A549 (cell line): ENCODE data around the gene SHD.

ENCODE experiments used
- CEBPB ChIP-seq, 2 experiments: fragments of >200 bp in 1 of 2; sonication (Bioruptor Twin) in 1 of 2; formaldehyde crosslinking in 1 of 2; IDR thresholded peaks; 2 replicates each; pipeline ENCODE4 v1.6.1; 2012 to 2016
- CTCF ChIP-seq: fragments of >200 bp; sonication (Bioruptor Twin); formaldehyde crosslinking; IDR thresholded peaks from 3 replicates; pipeline ENCODE4 v1.5.1; 2016
- EP300 ChIP-seq, 2 experiments: fragments of >200 bp; sonication (Bioruptor Twin); formaldehyde crosslinking; IDR thresholded peaks; 2 replicates in 1 of 2; 3 replicates in 1 of 2; pipeline ENCODE4 v1.6.1; 2016 to 2017
- FOXS1 ChIP-seq: fragments of 250-450 bp; sonication (Bioruptor Pico); IDR thresholded peaks from 2 replicates; pipeline ENCODE4 v1.5.0; 2020; ENCODE audit warnings: mild to moderate bottlenecking, moderate library complexity
- JUNB ChIP-seq: fragments of >200 bp; sonication (Bioruptor Twin); formaldehyde crosslinking; IDR thresholded peaks from 2 replicates; pipeline ENCODE4 v1.6.1; 2016
- KDM5A ChIP-seq: fragments of 200-600 bp; sonication (generic); IDR thresholded peaks from 2 replicates; pipeline ENCODE4 v1.6.1; 2016; ENCODE audit warnings: antibody characterized with exemption, mild to moderate bottlenecking
- MYC ChIP-seq: IDR thresholded peaks from 2 replicates; pipeline ENCODE4 v1.6.1; 2012; ENCODE audit warnings: mild to moderate bottlenecking, inconsistent platforms, low read length, improper control_type of control experiment, borderline replicate concordance
- NFE2L2 ChIP-seq: fragments of 150-350 bp; conservative IDR thresholded peaks from 2 replicates; pipeline ENCODE4 v1.6.1; 2014; ENCODE audit warnings: low read length
- POLR2A ChIP-seq: IDR thresholded peaks from 2 replicates; pipeline ENCODE4 v1.6.1; 2012; ENCODE audit warnings: mild to moderate bottlenecking, low read length
- POLR2AphosphoS2 ChIP-seq: conservative IDR thresholded peaks from 2 replicates; pipeline ENCODE4 v1.6.1; 2012; ENCODE audit warnings: low read length, improper control_type of control experiment, inconsistent platforms
- RFX5 ChIP-seq: fragments of 450-650 bp; IDR thresholded peaks from 2 replicates; pipeline ENCODE4 v1.7.1; 2014; ENCODE audit warnings: antibody characterized with exemption, mild to moderate bottlenecking, moderate library complexity
- TF ChIP-seq, protein P1 (sequence below): IDR thresholded peaks from 2 replicates; pipeline ENCODE4 v1.6.1; 2012

DNA sequence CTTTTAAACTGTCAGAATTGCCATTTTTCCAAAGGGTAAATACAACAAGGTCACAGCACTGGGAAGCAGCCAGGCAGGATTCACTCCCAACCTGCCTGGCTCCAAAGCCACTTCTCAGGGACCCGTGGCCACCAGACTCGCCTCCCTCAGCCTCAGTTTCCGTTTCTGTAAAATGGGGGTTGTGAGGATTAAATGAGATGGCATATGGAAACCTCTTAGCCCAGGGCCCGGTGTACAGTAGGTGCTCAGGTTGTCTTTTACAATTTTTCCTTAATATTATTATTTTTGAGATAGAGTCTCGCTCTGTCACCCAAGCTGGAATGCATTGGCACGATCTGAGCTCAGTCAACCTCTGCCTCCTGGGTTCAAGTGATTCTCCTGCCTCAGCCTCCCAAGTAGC lies 22.0 kb upstream of the SHD start:
- TF ChIP-seq CEBPB (IDR thresholded peaks at IDR 0.05) (no peak), CTCF (no peak), RFX5 (no peak), POLR2A (no peak), POLR2AphosphoS2 (no peak), MYC (no peak), NFE2L2 (no peak), KDM5A (no peak), EP300 (IDR thresholded peaks at IDR 0.05) (no peak), FOXS1 (CRISPR knock-in tag) (no peak), JUNB (no peak)
- TF ChIP-seq, protein P1, sequence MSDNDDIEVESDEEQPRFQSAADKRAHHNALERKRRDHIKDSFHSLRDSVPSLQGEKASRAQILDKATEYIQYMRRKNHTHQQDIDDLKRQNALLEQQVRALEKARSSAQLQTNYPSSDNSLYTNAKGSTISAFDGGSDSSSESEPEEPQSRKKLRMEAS = no peak
